Dedifferentiated amniotic fluid mesenchymal stem cell (primary cell): ENCODE data around the gene CYP4A22.
"Not testable (repeated sequence)": the region's sequence is repeated elsewhere in the genome, so short reads cannot be mapped to it uniquely, and the experiment has no call there.

Experiments used
- DNase-seq: peaks from one replicate; pipeline ENCODE4 v3.0.0-alpha.2; 2016; ENCODE audit errors: extremely low spot score

Gene CYP4A22, protein sequence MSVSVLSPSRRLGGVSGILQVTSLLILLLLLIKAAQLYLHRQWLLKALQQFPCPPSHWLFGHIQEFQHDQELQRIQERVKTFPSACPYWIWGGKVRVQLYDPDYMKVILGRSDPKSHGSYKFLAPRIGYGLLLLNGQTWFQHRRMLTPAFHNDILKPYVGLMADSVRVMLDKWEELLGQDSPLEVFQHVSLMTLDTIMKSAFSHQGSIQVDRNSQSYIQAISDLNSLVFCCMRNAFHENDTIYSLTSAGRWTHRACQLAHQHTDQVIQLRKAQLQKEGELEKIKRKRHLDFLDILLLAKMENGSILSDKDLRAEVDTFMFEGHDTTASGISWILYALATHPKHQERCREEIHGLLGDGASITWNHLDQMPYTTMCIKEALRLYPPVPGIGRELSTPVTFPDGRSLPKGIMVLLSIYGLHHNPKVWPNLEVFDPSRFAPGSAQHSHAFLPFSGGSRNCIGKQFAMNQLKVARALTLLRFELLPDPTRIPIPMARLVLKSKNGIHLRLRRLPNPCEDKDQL

DNA sequence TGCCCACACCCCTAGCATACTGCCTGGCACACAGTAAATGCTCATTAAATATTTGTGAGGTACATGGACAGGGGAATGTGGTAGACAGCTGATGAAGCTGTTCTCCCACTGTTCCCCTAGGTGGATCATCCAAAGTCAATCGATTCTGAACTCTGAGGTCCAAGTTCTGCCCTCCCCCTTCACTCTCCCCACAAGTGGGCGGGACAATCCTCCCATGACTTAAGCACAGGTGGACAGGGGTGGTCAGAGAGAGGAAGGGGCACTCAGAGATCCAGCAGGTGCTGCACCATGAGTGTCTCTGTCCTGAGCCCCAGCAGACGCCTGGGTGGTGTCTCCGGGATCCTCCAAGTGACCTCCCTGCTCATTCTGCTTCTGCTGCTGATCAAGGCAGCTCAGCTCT lies at the start of gene CYP4A22:
TSS of gene CYP4A22 (plus strand) at position 244 of the 400 bp plus-strand sequence. CDS start at position 289, 45 bp downstream.
- DNase-seq = no peak

DNA sequence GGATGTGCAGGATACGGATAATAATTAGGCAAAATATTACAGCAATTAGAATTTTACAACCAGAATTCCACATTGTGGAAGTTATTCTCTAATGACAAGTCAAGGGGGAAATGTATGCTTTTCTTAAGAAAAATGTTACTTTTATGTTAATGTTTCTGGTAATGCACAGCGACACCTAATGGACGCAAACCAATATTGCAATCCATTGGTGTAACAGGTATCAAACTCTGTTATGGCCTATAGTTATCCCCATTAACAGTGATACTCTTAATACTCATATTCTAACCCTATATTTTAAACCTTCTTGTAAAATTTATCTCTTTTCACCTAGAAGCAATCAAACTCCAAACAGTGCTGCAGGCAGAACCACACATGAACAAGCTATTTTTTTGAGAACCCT lies 47.9 kb upstream of the CYP4A22 start:
- DNase-seq = not testable (repeated sequence)

GRCh38 chr1:47091476-47091875 lies 45.8 kb upstream of the CYP4A22 start:
- not testable (repeated sequence) for DNase-seq

DNA sequence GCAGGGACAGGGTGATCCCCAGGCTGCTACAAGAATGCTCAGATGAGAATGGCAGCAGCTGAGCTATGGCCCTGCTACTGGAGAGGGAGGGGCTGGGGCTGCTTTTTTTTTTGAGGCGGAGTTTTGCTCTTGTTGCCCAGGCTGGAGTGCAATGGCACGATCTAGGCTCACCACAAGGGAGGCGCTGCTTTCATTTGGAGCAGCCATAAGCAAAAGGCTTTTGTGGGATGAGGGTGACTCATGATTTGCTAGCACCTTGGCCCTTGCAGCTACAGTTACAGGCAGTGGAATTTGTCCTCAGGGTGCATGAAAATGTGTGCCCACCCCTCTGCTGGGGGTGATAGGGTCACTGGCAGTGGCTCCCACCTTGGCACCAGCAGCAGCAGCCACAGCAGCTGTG lies 32.4 kb upstream of the CYP4A22 start:
- no peak for DNase-seq

DNA sequence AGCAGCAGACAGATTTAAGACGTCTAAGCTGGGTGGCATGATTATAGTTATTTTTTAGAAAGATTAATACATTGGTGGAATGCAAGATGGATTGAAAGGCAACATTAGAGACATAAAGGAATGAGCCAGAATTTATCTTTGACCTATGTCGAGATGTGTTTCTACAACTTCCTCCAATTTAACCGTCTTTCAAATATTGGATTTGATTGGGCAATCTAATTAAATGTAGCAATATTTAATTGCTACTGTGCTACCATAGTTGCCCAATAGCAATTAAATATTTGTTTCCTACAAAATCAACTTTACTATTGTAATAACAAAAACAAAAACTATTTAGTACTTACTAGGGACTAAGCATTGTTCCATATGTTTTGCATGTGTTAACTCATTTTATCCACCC lies 30.4 kb upstream of the CYP4A22 start:
- no peak for DNase-seq

GRCh38 chr1:47107851-47108574 lies 29.2 kb upstream of the CYP4A22 start:
- not testable (repeated sequence) for DNase-seq

GRCh38 chr1:47109482-47109881 lies 27.8 kb upstream of the CYP4A22 start:
- not testable (repeated sequence) for DNase-seq

DNA sequence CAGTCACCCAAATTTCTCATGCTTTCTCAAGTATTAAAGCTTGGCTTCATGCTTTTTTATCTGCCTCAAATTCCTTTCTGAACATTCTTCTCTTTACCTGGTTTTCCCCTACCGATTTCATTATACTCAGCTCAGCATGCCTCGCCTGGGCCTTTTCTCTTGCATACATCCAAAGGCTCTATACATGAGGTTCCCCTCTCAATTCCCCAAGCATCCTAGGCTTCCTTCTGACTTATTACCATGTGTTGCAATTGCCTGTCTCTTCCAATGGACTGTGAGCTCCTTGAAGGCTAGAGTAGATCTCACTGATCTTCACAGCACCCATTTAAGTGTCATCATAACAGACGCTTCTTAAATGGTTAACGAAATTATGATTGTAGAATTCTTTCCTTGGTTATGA lies 24.1 kb upstream of the CYP4A22 start:
- no peak for DNase-seq

DNA sequence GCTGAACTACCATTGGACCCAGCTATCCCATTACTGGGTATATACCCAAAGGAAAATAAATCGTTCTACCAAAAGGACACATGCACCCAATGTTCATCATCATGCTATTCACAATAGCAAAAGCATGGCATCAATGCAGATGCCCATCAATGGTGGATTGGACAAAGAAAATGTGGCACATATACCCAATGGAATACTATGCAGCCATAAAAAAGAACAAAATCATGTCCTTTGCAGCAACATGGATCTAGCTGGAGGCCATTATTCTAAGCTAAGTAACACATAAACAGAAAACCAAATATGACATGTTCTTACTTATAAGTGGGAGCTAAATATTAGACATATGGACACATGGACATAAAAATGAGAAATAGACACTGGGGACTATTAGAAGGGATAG lies 16.2 kb upstream of the CYP4A22 start:
- DNase-seq = not testable (repeated sequence)

DNA sequence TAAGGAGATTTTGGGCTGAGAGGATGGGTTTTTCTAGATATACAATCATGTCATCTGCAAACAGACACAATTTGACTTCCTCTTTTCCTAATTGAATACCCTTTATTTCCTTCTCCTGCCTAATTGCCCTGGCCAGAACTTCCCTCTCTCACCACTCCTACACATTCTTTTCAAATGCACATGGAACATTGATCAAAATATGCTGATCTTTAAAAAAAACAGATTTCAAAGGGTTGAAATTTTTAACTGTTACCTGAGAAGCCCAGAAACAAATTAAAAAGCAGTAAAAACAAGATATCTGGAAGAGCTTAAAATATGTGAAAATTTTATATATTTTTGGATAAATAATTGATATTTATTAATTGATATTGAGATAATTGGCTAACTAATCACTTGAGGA lies 12.4 kb upstream of the CYP4A22 start:
- DNase-seq = not testable (repeated sequence)

- not testable (repeated sequence) for DNase-seq
Measured at GRCh38 chr1:47126997-47127396, 10.2 kb upstream of the CYP4A22 start.

DNA sequence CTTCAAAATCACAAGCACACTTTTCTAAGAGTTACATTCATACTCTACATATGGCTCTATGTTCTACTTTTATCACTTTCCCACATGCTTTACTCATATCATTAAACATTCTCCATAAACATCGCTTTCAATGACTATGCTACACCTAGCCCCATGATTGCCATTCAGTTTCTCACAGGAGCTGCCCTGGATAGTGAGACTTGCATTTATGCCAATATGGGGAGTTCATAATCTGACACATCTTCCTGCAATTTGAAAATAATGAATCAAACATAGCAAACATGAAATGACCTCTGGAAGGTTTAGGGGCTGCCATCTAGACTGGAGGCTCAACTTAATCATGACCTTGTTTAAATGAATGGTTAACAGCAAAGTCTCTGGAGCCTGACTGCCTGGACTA lies 9.0 kb upstream of the CYP4A22 start:
- DNase-seq = no peak

GRCh38 chr1:47128854-47129253 lies 8.4 kb upstream of the CYP4A22 start:
- DNase-seq = not testable (repeated sequence)

DNA sequence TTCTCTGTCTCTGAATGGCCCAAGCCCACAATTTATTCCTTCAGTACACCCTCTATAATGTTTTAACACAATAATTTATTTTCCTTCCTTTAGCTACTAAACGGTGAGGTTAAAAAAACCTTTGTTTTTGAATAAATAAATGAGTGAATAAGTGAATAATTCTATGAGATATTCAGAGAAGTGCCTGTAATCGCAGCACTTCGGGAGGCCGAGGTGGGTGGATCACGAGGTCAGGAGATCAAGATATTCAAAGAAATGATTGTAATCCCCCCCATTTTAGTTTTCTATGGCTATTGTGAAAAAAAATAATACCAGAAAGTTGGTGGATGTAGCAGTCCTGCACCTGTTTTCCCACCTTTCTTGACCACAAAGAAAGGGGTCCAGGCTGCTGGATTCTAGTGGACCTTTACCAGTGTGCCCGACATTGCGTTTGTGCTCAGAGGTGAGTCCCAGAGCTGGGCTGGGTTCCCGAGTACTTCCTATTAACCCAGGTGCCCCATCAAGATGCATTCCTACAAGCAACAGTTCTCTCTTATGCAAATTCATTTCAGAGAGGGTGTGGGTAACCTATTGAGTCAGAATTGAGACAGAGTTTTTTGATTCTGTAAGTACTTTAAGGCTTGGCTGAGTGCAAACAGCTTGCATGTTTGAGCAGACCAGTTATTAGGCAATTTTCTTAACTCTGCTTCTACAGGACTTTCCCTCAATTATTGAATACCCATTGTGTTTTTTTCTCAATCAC lies 7.6 kb upstream of the CYP4A22 start:
- not testable (repeated sequence) for DNase-seq

GRCh38 chr1:47132665-47133064 lies 4.6 kb upstream of the CYP4A22 start:
- DNase-seq = not testable (repeated sequence)

DNA sequence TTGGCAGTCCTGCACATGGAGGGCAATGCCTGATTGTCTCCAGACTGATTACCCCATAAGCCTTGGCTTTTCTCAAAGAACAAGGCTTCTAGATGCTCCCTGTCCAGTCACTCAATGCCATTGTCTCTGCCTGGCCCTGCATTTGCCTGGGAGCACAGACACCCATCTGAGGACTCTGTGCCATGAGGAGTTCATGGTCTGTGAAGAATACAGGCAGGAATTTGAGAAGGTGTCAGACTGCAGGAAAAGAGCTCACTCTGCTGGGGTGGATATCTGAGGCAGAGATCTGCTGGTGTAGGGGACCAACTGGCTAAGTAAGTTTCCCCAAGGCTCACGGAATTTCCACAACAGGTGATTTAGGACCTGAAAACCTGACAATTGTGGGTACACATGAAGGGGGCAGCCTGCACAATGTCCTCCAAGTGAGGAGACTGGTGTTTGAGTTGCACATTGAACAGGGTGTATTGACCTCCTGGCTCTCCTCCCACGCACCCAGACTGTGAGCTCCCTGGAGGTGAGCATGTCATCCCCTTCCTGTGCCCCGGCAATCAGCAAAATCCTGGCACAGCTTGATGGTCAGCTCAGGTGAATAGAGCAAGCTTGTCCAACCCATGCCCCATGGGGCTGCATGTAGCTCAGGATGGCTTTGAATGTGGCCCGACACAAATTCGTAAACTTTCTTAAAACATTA lies 829 bp downstream of the CYP4A22 start:
- no peak for DNase-seq

DNA sequence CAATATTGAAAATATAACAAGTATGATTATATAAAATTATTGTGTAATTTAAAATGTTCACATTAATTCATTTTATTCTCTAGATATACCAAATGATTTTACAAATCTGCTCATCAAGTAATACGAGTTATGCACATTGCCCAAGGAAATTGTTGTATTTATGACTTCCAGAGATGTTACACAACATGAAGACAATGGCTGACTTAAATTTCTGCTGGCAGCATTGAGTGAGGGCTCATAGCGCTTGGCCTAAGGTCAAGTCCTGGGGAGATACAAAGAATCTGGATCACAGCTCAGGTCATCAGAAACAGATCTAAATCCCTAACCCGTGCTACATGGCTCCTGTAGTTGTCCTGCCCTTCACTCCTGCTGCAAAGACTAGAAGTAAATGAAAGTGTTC lies 3.1 kb downstream of the CYP4A22 start:
- DNase-seq = not testable (repeated sequence)

- DNase-seq = not testable (repeated sequence)
Measured at GRCh38 chr1:47143654-47144053, 6.4 kb downstream of the CYP4A22 start.

DNA sequence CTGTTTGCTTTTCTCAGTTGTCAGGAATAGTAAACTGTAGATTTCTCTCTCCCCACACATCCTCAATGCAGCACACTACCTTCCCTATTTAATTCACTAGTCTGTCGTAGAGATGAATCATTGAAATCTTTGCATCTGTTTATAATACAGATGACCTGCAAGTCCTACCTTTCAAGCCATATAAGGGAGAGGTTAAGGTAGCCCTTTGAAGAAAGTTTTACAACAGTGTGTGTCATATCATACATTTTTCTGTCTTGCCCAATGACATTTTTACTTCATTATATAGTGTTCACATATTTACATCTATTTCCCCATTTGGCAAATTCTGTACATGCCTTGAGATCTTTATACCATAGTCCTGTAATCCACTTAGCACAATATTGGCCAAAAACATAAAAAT lies 9.3 kb downstream of the CYP4A22 start:
- DNase-seq = not testable (repeated sequence)

DNA sequence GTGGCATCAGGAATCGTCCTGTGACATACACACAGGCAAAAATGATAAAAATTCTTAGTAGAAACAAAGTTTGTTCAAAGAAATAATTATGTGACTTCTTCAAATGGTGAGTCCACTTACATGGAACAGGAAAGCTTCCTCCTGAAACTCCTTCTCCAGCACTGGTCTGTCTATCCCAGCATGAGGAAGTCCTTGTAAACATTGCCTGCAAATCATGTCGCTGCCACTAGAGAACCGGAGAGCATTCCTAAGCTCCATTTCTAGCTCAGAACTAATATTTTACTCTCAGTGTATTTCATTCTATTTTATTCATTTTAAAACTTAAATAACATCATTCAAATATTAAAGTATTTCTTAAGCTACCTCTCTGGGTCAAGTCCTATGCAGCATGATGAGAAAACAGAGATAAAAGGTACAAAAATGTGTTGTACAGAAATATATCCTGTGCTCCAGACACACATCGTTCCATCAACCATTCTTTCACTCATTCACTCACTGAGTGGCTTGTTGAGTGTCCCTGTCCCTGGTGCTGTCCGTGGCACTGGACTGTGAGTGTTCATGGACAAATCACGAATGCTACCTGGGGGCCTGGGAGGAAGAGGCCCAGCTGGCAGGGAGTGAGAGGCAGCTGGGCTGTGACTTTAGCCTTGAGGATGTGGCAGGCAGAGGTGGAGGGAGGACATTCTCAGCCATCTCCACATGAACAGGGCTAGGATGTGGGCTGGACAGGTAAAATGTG lies 10.0 kb downstream of the CYP4A22 start:
- no peak for DNase-seq

DNA sequence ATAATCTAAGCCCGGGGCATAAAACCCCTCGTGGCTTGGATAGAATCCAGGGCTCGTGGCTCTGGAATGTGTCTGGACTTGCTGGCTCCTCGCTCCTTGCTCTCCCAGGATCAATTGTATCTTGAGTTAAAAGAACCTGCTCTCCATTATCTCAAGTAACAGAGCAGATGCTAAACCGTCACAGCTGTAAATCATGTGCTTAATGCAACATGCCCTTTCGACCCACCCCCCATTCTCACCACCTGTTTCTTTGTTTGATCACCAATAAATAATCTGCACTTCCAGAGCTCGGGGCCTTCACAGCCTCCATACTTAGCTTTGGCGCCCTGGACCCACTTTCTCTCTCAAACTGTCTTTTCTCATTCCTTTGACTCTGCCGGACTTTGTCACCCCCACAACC lies 11.9 kb downstream of the CYP4A22 start:
- DNase-seq = not testable (repeated sequence)
